GM19328 (cell line): ENCODE data around the gene FAM98B.
"Not testable (repeated sequence)": the region's sequence is repeated elsewhere in the genome, so short reads cannot be mapped to it uniquely, and the experiment has no call there.

Experiments used
- ATAC-seq: cut with Tn5 transposase; IDR thresholded peaks from one replicate; pipeline ENCODE4 v1.9.1; 2021; ENCODE audit warnings: mild to moderate bottlenecking, moderate library complexity; ENCODE audit not compliant: unreplicated experiment

Gene FAM98B

GRCh38 chr15:38453971-38454695, at the start of gene FAM98B:
TSS of gene FAM98B (plus strand) at chr15:38454127. CDS start at chr15:38454162, 35 bp downstream.
- peak; percentile 80 for ATAC-seq

DNA sequence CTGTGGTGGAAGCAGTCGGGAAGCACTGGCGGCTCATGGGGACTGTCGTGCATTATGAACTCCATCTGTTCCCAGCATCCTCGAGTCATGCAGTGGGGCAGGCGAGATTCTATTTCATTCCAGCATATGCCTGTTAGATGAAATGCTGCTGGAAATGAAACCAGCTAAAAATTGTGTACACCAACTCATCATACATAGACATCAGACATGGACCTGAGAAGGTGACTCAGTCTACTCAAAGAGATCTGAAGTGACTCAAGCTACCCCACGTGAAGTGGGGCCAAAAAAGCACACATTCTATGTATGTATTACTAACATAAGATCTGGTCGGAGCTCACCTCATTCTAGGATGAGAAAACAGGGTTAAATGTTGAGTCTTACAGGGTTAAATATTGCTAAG, 47.5 kb upstream of the FAM98B start:
- no peak for ATAC-seq

DNA sequence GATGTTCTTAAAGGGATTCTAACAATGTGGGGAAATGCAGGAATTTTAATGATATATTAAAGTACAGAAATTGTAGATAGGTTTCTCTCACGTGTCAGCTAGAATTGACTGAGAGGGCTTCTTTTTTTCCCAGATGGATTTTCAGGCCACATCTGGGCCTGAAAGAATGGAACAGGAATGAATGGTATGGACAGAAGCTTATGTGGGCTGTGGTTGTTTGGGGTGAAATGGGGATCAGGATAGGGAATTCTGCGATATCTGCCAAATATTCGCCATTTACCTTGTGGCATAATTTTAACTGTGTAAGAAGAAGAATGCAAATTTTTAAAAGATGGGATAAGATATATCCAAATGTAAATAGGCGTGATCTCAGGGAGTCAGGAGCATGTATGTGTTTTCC, 45.4 kb upstream of the FAM98B start:
- no peak for ATAC-seq

DNA sequence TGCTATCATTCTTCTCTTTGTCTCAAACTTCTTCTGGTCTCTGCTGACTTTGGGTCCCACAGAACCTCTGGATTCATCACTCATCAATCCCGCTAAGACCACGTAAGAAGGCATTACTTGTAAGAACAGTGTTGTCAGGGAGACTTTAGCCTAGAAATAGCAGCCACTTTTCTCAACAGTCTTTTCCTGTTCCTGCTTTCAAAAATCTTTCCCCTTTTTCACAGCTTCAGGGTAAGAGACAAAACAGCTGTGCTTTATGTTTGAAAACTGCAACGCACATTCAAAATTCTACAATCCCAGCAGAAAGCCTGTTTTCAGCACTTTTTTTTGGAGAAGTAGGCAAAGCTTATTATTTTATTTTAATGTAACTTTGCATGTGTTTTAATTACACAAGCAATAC, 42.0 kb upstream of the FAM98B start:
- ATAC-seq: no peak

DNA sequence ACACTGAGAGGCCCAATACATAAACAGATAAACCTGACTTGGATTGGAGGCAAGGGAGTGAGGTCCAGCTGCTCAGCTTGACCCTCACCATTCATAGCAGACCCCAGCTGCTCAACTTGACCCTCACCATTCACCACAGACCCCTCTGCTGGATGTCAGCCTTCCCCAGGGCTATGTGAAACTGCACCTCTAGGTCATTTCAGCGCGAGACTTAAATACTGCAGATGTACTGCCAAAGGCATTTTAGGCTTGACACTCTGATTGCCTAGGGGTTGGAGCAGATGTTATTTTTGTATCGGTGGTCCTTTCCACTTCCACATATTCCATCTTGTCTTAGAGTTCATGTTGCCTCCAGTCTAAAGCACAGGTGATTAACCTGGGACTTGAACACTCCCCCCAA, 41.5 kb upstream of the FAM98B start:
- no peak for ATAC-seq

DNA sequence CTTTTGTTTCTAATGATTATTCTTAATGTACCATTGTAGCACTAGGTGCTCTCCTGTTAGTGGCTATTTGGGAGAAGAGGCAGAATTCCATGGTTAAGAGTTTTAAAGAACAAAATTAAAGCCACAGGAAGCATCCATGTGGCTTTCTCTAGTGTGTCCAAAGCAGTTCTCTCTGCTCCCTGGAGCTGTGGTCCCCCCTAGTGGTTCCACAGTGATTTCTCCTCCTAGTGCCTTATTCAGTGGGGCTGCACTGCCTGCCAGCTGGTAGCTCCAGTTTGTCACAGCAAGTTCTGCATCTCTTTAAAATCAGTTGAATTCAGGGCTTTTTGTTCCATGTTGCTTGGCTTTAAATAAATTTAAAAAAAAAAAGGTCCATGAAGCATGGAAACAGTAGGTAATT, 39.6 kb upstream of the FAM98B start:
- no peak for ATAC-seq

DNA sequence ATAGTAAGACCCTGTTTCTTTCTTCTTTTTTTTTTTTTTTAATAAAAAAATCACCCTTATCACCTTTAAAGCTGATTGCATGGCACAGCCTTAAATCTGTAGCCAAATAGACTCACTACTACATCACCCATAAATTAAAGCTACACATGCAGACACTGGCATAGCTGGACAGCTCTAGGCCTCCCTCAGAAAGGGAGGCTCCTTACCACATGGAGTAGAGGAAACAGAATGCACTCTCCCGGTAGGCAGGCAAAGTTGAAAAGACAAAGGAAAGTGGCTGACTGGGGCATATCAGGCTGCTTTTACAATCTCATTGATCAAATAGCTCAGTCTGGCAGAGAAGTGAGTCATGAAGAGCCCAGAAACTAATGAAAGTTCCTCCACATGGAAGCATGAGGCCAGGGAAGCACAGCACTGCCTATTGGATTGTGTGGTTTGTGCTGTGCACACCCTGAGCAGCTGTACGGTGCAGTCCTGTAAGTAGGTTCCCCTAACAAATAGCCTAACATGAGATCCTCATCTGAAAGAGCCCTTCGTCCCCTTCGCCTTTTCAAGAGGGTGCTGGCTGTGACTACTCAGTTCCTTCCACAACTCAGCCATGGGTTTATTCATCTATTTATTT, 32.7 kb upstream of the FAM98B start:
- no peak for ATAC-seq

DNA sequence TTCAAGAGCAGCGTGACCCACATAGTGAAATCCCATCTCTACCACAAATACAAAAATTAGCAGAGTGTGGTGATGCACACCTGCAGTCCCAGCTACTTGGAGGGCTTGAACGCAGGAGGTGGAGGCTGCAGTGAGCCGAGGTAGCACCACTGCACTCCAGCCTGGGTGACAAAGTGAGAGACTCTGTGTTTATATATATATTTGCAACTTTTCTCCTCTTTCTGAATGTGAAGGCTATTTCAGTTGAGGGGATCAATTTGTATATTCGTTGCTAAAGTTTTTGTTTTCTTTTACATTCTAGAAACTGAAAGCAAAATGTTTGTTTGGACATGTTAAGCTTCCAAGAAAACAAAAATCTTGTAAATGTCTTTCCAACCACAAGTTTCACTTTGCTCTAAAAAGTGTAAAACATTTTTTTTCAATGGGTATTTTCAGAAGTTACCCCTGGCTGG, 29.8 kb upstream of the FAM98B start:
- ATAC-seq: peak; percentile 70

- no peak for ATAC-seq
These were observed 28.7 kb upstream of the FAM98B start for GRCh38 chr15:38425269-38425668.

DNA sequence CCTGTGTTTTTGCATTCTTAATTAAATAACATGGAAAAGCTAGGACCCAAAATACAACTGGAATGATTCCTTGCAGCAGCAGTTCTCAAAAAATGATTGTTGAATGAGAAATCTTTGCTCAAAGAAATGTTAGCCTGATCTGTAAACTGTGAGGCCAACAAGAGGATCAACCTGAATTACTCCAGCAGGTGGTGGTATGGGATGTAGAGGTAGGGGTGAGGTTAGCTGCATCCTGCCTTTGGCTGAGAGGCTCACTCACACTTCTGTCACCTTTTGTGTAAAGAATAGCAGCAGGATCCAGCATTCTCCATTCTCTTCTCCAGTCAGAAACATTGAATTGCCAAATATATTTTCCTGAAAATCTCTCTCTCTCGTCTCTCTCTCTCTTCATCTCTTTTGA, 26.5 kb upstream of the FAM98B start:
- ATAC-seq: no peak

- ATAC-seq: no peak
These were observed 23.7 kb upstream of the FAM98B start for GRCh38 chr15:38430106-38430760.

- ATAC-seq: no peak
These were observed 16.9 kb upstream of the FAM98B start for GRCh38 chr15:38436993-38437392.

GRCh38 chr15:38437603-38438002, 16.3 kb upstream of the FAM98B start:
- ATAC-seq: not testable (repeated sequence)

- no peak for ATAC-seq
These were observed 15.6 kb upstream of the FAM98B start for GRCh38 chr15:38438031-38438986.

GRCh38 chr15:38440353-38441129, 13.4 kb upstream of the FAM98B start:
- ATAC-seq: no peak

DNA sequence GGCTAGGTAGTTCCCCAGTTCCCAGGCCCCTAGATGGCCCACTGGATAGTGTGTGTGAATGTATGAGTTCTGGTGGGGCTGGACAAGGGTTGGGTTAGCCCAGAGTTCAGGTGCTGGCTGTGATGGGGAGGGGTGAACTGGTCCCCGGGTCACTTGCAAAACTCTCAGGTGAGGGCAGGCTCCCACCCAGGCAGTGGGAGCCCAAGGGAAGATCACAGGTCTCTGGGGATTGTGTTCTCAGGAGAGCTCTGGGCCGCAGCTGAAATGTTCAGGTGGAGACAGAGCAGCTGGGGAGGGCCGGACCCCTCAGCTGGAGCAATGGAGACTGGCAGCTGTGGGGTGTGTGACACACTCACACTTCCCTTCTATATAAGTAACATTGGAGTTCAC, 12.8 kb upstream of the FAM98B start:
- ATAC-seq: no peak

DNA sequence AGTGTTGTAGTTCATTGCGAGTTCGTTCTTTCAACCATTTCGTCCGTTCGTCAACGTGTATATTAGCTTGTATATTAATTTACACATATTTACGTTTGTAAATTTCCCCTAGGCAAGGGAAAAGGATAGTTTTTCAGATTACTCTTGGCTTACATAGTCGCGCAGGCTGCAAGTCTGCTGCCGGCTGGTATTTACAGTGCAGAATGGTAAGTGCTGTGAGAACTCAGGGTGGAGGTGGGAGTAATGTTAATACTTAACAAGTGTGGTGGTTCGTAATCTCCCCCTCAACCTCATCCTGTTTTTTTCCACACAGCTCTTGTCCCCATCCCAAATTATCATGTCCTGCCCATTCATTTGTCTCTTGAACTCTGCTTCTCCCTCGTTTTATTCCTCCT, 766 bp downstream of the FAM98B start:
- ATAC-seq: no peak

DNA sequence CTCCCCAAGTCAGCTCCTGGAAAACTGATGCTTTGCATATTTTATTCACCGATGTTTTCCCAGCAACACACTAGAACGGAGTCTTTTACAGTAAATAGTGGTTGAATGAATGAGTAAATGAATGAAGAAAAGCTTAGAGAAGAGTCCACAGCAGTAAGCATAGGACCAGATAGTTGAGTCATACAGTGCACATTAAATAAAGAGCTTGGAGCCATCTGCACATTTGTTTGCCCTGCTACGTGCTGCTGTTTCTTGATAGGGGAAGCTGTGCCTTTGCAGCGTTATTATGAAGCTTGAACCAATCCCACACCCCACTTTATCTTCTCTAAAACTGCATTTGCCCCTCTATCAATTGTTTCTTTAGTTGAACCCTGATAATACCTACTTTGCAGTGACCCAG, 1.2 kb downstream of the FAM98B start:
- ATAC-seq: no peak

- ATAC-seq: no peak
These were observed 4.7 kb downstream of the FAM98B start for GRCh38 chr15:38458646-38459045.

DNA sequence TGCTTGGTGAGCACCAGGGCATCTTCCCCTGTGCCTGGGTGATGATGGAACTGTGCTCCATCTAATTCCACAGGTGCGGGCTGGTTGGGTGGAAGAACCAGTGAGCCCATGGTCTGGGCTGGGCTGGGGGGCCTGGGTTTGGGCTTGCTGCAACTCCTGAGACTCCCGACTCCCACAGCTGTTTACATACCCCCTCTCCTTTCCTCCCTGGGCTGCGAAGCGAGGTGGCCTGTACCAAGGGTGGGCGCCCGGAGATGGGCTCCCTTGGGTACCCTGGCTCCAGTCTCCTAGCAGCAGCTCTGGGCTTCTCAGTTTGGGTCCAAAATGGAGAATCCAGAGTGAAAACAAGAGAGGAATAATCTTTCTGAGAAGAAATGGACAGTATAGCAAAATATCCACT, 5.6 kb downstream of the FAM98B start:
- no peak for ATAC-seq
